22Rv1 (cell line): ENCODE results near the gene PRDX6.

ENCODE experiments used
- H3K27ac ChIP-seq: fragments of 450-650 bp; 2 replicates; pipeline ENCODE4 v1.5.1; 2017
- CTCF ChIP-seq: fragments of 450-650 bp; IDR thresholded peaks from 2 replicates; pipeline ENCODE4 v1.5.1; 2017; ENCODE audit warnings: mild to moderate bottlenecking
- ZFX ChIP-seq: fragments of 450-650 bp; IDR thresholded peaks from 2 replicates; pipeline ENCODE4 v1.6.1; 2017; ENCODE audit warnings: antibody characterized with exemption, borderline replicate concordance

PRDX6 gene

GRCh38 chr1:173529106-173529505 is 52.0 kb downstream of the PRDX6 start:
- no peak overlapping the region for H3K27ac ChIP-seq
- TF ChIP-seq ZFX (no peak), CTCF (no peak)

- no peak overlapping the region for H3K27ac ChIP-seq
- TF ChIP-seq ZFX (no peak), CTCF (no peak)
These were observed 53.9 kb downstream of the PRDX6 start for GRCh38 chr1:173530795-173531693.

- no peak for TF ChIP-seq CTCF
- TF ChIP-seq ZFX = no peak
These were observed 55.1 kb downstream of the PRDX6 start for GRCh38 chr1:173532237-173532636.

GRCh38 chr1:173536223-173536622 is 59.1 kb downstream of the PRDX6 start:
- H3K27ac ChIP-seq = no peak overlapping the region
- TF ChIP-seq CTCF (no peak), ZFX (no peak)

More at GRCh38 chr1:173532237-173532636, 55.1 kb downstream of the PRDX6 start:
- no peak overlapping the region for H3K27ac ChIP-seq
